ENCODE measurements around the gene TNFRSF1B.

The TNFRSF1B gene

GRCh38 chr1:12158357-12159092 lies 8.3 kb upstream of the TNFRSF1B start:
- FAIRE-seq, result no peak

- FAIRE-seq, result no peak
These were observed 7.0 kb upstream of the TNFRSF1B start for GRCh38 chr1:12159816-12160215.

- FAIRE-seq, result no peak
These were observed 5.5 kb upstream of the TNFRSF1B start for GRCh38 chr1:12161324-12161661.

GRCh38 chr1:12161662-12162458 lies 4.9 kb upstream of the TNFRSF1B start:
- no peak for FAIRE-seq

GRCh38 chr1:12162459-12163137 lies 4.2 kb upstream of the TNFRSF1B start:
- no peak for FAIRE-seq

- no peak for FAIRE-seq
These were observed 3.6 kb upstream of the TNFRSF1B start for GRCh38 chr1:12163210-12163609.

- no peak for FAIRE-seq
These were observed 2.6 kb upstream of the TNFRSF1B start for GRCh38 chr1:12164210-12164609.

- FAIRE-seq, result no peak
These were observed 1.4 kb upstream of the TNFRSF1B start for GRCh38 chr1:12165342-12165741.

GRCh38 chr1:12167493-12168429 lies 970 bp downstream of the TNFRSF1B start:
- no peak for FAIRE-seq

GRCh38 chr1:12168451-12169160 lies 1.8 kb downstream of the TNFRSF1B start:
- no peak for FAIRE-seq

- no peak for FAIRE-seq
These were observed 2.8 kb downstream of the TNFRSF1B start for GRCh38 chr1:12169442-12170135.

- FAIRE-seq, result no peak
These were observed 3.5 kb downstream of the TNFRSF1B start for GRCh38 chr1:12170263-12170671.

- no peak for FAIRE-seq
These were observed 4.6 kb downstream of the TNFRSF1B start for GRCh38 chr1:12171206-12172041.

GRCh38 chr1:12172042-12172851 lies 5.5 kb downstream of the TNFRSF1B start:
- no peak for FAIRE-seq

GRCh38 chr1:12173041-12173509 lies 6.3 kb downstream of the TNFRSF1B start:
- FAIRE-seq, result no peak

GRCh38 chr1:12173631-12174121 lies 6.9 kb downstream of the TNFRSF1B start:
- FAIRE-seq, result no peak

GRCh38 chr1:12174924-12175810 lies 8.4 kb downstream of the TNFRSF1B start:
- FAIRE-seq, result no peak

Measured in colon (tissue), 2 donors.